ENCODE measurements around the gene VASH2. TPM values are rescaled to one million over a fixed set of nuclear protein-coding genes. Genes with fewer than 3 reads are reported as not detected.

The VASH2 gene
- total and polyA plus RNA-seq, 2 donors (not counting 1 experiment from before 2014, with no cell fraction given), result 0.06 TPM; not detected in 1

DNA sequence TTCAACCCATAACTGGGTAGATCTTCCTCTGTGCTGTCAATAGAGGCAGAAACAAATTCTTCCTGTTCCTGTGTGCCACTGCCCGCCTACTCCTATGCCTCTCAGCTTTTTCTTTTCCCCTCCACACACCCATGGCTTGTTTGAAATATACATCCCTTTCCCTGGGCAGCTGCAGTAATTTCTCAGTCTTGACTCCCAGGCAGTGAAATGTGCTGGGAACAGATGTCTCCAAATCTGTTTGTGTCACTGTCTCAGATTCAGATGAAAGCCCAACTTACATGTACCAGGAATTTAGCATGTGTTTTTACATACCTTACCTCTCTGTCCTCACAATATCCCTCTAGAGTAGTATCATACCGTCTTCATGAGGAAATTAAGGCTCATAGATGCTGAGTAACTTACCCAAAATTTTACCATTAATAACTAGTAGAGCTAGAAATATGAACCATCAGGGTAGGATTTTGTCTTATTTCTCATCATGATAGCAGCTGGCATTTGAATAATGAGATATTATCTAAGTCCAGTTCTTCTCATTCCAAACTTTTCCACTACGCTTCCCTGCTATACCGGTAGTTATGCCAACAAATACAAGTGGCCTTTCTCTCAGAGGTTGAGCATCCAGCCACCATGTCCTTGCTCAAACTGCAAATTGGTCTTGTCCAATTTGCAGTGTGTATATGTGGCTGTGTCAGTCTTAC, 4.7 kb upstream of the VASH2 start:
- Mint-ChIP-seq H3K27ac (peak overlapping the region; percentile 46), H3K4me3 (no peak overlapping the region), H3K9me3 (ENCODE audit: insufficient read depth) (no peaks in the 10 kb centered on the region), H3K4me1 (peaks cover 41% of the 10 kb centered on the region), H3K27me3 (peaks cover 4% of the 10 kb centered on the region)
- H3K79me2 ChIP-seq (ENCODE audit: control insufficient read depth, insufficient read depth, low read length), result no peaks in the 10 kb centered on the region
- H4K20me1 ChIP-seq (ENCODE audit: control insufficient read depth, insufficient read depth, low read length, poor library complexity, severe bottlenecking), result no peaks in the 10 kb centered on the region
- no peak for ATAC-seq (ENCODE audit: low read depth)
- WGBS (ENCODE audit: insufficient coverage), result 100% methylated on average over 1 of the region's 4 CpGs
- no peak overlapping the region for H3K4me2 ChIP-seq (replicated peaks; ENCODE audit: low read depth, low read length, poor library complexity, severe bottlenecking)
- peaks cover 0 to 1% (median 0%) of the 10 kb centered on the region in 3 donors for H3K9me3 ChIP-seq (ENCODE audit: control extremely low read depth in 1 of 3, control insufficient read depth in 2 of 3, insufficient read depth in 1 of 3, low read length in 2 of 3)
- ChIA-PET CTCF (no interaction called here), POLR2A (no interaction called here)
- peaks cover 33 to 50% of the 10 kb centered on the region in 2 donors for H3K4me1 ChIP-seq (ENCODE audit: control insufficient read depth in 2 of 2, insufficient read depth in 2 of 2, low read length in 2 of 2)
- intact Hi-C loops (cut with micrococcal nuclease), result no loop called here
- no peak for DNase-seq
- no peak overlapping the region for H3K4me3 ChIP-seq (ENCODE audit: control extremely low read depth in 1 of 5, extremely low read depth in 1 of 5, insufficient read depth in 1 of 5, low read depth in 2 of 5, low read length in 4 of 5)
- no peaks in the 10 kb centered on the region for H3K36me3 ChIP-seq (replicated peaks in 1 of 2; ENCODE audit: control extremely low read depth in 1 of 2, control insufficient read depth in 1 of 2, extremely low read depth in 1 of 2, insufficient read depth in 2 of 2, low read length in 1 of 2)
- no peak overlapping the region for H2AFZ ChIP-seq (ENCODE audit: insufficient read depth, low read depth, low read length, poor library complexity, severe bottlenecking)
- peaks cover 0 to 10% (median under 1%) of the 10 kb centered on the region in 4 experiments for H3K27me3 ChIP-seq (replicated peaks in 1 of 4; ENCODE audit: control extremely low read depth in 1 of 4, control insufficient read depth in 3 of 4, insufficient read depth in 4 of 4, low read length in 3 of 4)
- H3K9ac ChIP-seq (ENCODE audit: low read length), result no peak overlapping the region
- peak overlapping the region in 1 of 2 donors; percentile 15 for H3K27ac ChIP-seq (ENCODE audit: low read length in 2 of 2)
- TF ChIP-seq, protein P1, sequence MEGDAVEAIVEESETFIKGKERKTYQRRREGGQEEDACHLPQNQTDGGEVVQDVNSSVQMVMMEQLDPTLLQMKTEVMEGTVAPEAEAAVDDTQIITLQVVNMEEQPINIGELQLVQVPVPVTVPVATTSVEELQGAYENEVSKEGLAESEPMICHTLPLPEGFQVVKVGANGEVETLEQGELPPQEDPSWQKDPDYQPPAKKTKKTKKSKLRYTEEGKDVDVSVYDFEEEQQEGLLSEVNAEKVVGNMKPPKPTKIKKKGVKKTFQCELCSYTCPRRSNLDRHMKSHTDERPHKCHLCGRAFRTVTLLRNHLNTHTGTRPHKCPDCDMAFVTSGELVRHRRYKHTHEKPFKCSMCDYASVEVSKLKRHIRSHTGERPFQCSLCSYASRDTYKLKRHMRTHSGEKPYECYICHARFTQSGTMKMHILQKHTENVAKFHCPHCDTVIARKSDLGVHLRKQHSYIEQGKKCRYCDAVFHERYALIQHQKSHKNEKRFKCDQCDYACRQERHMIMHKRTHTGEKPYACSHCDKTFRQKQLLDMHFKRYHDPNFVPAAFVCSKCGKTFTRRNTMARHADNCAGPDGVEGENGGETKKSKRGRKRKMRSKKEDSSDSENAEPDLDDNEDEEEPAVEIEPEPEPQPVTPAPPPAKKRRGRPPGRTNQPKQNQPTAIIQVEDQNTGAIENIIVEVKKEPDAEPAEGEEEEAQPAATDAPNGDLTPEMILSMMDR (IDR thresholded peaks at IDR 0.05), result no peak
- TF ChIP-seq EZH2 (IDR thresholded peaks at IDR 0.05; ENCODE audit: borderline replicate concordance, insufficient read depth, low read depth, low read length, poor library complexity, severe bottlenecking), result no peak

DNA sequence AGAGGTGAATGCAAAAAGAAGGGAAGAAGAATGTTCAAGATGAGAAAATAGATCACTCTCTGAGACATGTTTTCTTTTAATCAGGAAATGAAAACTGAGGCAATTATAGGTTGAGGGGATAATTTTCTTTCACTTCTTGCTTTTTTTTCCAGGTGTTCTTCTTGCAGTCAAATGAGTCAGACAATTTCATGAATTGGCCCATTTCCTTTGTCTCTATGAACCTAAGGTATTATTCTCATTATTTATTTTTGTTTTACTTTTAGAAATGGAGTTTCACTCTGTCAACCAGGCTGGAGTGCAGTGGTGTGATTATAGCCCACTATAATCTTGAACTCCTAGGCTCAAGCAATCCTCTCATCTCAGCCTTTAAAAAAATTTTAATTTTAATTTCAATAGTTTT, 3.5 kb upstream of the VASH2 start:
- H3K4me3 Mint-ChIP-seq, result peak overlapping the region; percentile 30

More for the DNA sequence above, 3.5 kb upstream of the VASH2 start:
- peak overlapping the region; percentile 32 for H3K4me2 ChIP-seq (replicated peaks; ENCODE audit: low read depth, low read length, poor library complexity, severe bottlenecking)
- H3K4me1 ChIP-seq (ENCODE audit: control insufficient read depth in 2 of 2, insufficient read depth in 2 of 2, low read length in 2 of 2), result peaks cover 40 to 61% of the 10 kb centered on the region in 2 donors
- H3K9ac ChIP-seq (ENCODE audit: low read length), result no peak overlapping the region
- no peak for DNase-seq
- no peaks in the 10 kb centered on the region for H3K36me3 ChIP-seq (replicated peaks in 1 of 2; ENCODE audit: control extremely low read depth in 1 of 2, control insufficient read depth in 1 of 2, extremely low read depth in 1 of 2, insufficient read depth in 2 of 2, low read length in 1 of 2)
- H3K79me2 ChIP-seq (ENCODE audit: control insufficient read depth, insufficient read depth, low read length), result no peaks in the 10 kb centered on the region
- ChIA-PET CTCF (no interaction called here), POLR2A (no interaction called here)
- H3K27me3 ChIP-seq (replicated peaks in 1 of 4; ENCODE audit: control extremely low read depth in 1 of 4, control insufficient read depth in 3 of 4, insufficient read depth in 4 of 4, low read length in 3 of 4), result peaks cover 0 to 22% (median 5%) of the 10 kb centered on the region in 4 experiments
- no peak overlapping the region for H2AFZ ChIP-seq (ENCODE audit: insufficient read depth, low read depth, low read length, poor library complexity, severe bottlenecking)
- intact Hi-C loops (cut with micrococcal nuclease), result no loop called here
- no peak overlapping the region for H3K27ac ChIP-seq (ENCODE audit: low read length in 2 of 2)
- Mint-ChIP-seq H3K27ac (no peak overlapping the region), H3K27me3 (peaks cover 5% of the 10 kb centered on the region), H3K9me3 (ENCODE audit: insufficient read depth) (no peaks in the 10 kb centered on the region), H3K4me1 (peaks cover 43% of the 10 kb centered on the region)
- TF ChIP-seq, protein P1 (IDR thresholded peaks at IDR 0.05), result no peak
- no peak for TF ChIP-seq EZH2 (IDR thresholded peaks at IDR 0.05; ENCODE audit: borderline replicate concordance, insufficient read depth, low read depth, low read length, poor library complexity, severe bottlenecking)
- no peak overlapping the region for H3K4me3 ChIP-seq (ENCODE audit: control extremely low read depth in 1 of 5, extremely low read depth in 1 of 5, insufficient read depth in 1 of 5, low read depth in 2 of 5, low read length in 4 of 5)
- ATAC-seq (ENCODE audit: low read depth), result no peak
- peaks cover 0 to 1% (median 0%) of the 10 kb centered on the region in 3 donors for H3K9me3 ChIP-seq (ENCODE audit: control extremely low read depth in 1 of 3, control insufficient read depth in 2 of 3, insufficient read depth in 1 of 3, low read length in 2 of 3)
- H4K20me1 ChIP-seq (ENCODE audit: control insufficient read depth, insufficient read depth, low read length, poor library complexity, severe bottlenecking), result no peaks in the 10 kb centered on the region

Data from B cell (primary cell).